GM18951 (cell line): ENCODE results near the gene SLC35E4.

Experiments
- POLR2A ChIP-seq: IDR thresholded peaks from 4 replicates; pipeline ENCODE4 v1.6.1; 2011; ENCODE audit warnings: mild to moderate bottlenecking; ENCODE audit not compliant: insufficient read length, insufficient read depth; ENCODE audit errors: extremely low read depth
- in situ Hi-C: fragments of 300-500 bp; cut with MboI; formaldehyde crosslinking; loops from one replicate; pipeline ENCODE4 v1.12.0; 2022; ENCODE audit warnings: low sequenced_read_pairs, mixed read lengths, inconsistent platforms; ENCODE audit not compliant: unreplicated experiment

Gene SLC35E4

GRCh38 chr22:30648825-30649224 lies 13.2 kb downstream of the SLC35E4 start:
- in situ Hi-C loops: no loop called here
- no peak for TF ChIP-seq POLR2A

GRCh38 chr22:30649430-30650007 lies 13.9 kb downstream of the SLC35E4 start:
- in situ Hi-C loops: no loop called here
- no peak for TF ChIP-seq POLR2A

GRCh38 chr22:30650508-30651116 lies 15.0 kb downstream of the SLC35E4 start:
- TF ChIP-seq POLR2A: no peak
- in situ Hi-C loops: no loop called here

GRCh38 chr22:30652852-30653251 lies 17.3 kb downstream of the SLC35E4 start:
- in situ Hi-C loops: no loop called here

GRCh38 chr22:30654361-30654760 lies 18.8 kb downstream of the SLC35E4 start:
- TF ChIP-seq POLR2A: no peak
- in situ Hi-C loops: no loop called here

More at GRCh38 chr22:30652852-30653251, 17.3 kb downstream of the SLC35E4 start:
- no peak for TF ChIP-seq POLR2A

- in situ Hi-C loops: no loop called here
- no peak for TF ChIP-seq POLR2A
Measured at GRCh38 chr22:30655532-30655931, 20.0 kb downstream of the SLC35E4 start.

GRCh38 chr22:30662040-30662439 lies 26.5 kb downstream of the SLC35E4 start:
- no peak for TF ChIP-seq POLR2A
- in situ Hi-C loops: no loop called here

- in situ Hi-C loops: no loop called here
- TF ChIP-seq POLR2A: no peak
Measured at GRCh38 chr22:30664798-30665197, 29.2 kb downstream of the SLC35E4 start.

GRCh38 chr22:30665266-30665665 lies 29.7 kb downstream of the SLC35E4 start:
- TF ChIP-seq POLR2A: no peak
- in situ Hi-C loops: no loop called here

GRCh38 chr22:30665786-30666185 lies 30.2 kb downstream of the SLC35E4 start:
- no peak for TF ChIP-seq POLR2A
- in situ Hi-C loops: no loop called here

- TF ChIP-seq POLR2A: no peak
- in situ Hi-C loops: no loop called here
Measured at GRCh38 chr22:30667107-30667493, 31.5 kb downstream of the SLC35E4 start.

- TF ChIP-seq POLR2A: peak; percentile 70
- in situ Hi-C loops: no loop called here
Measured at GRCh38 chr22:30667494-30668385, 32.2 kb downstream of the SLC35E4 start, which contains the start of gene DUSP18. TSS of gene DUSP18 (minus strand) at chr22:30667875. CDS start at chr22:30664003, 3,872 bp downstream.

- in situ Hi-C loops: no loop called here
- TF ChIP-seq POLR2A: no peak
Measured at GRCh38 chr22:30668386-30668710, 32.8 kb downstream of the SLC35E4 start.

GRCh38 chr22:30671071-30671470 lies 35.5 kb downstream of the SLC35E4 start:
- in situ Hi-C loops: no loop called here
- no peak for TF ChIP-seq POLR2A
